T follicular helper cell (primary cell): Measurements from ENCODE around the gene FOCAD.

Experiments used
- DNase-seq: peaks from one replicate; pipeline ENCODE4 v3.0.0-alpha.2; 2020; ENCODE audit warnings: low read depth

Gene FOCAD

GRCh38 chr9:20872340-20872977 is 188.4 kb downstream of the FOCAD start:
- no peak for DNase-seq

DNA sequence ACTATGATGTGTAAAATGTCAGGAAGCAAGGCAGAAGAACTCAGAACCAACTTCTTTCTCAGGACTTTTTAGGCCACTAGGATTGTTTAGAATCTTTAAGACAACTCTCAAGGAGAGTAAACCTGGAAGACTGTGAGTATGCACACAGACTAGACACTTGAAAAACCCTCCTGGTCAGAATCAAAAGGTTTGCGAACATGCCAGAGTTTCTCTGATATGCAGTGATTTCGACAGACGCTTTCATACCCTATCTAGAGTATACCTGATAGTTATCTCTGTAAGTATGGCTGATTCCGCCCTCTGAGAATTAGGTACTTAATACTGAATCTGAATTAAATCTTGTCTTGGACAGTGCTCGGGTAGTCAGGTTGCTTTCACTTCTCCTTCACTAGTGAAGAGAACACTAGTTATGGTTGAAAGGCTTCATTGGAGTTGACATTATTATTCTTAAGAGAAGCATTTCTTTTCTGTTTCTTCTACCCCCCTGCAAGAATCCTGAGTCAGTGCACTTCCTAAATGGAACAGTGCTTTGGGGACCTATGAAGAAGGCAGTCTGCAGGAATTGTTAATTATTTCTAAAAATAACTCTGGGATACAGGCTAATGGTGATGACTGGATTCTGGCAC is 189.3 kb downstream of the FOCAD start:
- DNase-seq: no peak

DNA sequence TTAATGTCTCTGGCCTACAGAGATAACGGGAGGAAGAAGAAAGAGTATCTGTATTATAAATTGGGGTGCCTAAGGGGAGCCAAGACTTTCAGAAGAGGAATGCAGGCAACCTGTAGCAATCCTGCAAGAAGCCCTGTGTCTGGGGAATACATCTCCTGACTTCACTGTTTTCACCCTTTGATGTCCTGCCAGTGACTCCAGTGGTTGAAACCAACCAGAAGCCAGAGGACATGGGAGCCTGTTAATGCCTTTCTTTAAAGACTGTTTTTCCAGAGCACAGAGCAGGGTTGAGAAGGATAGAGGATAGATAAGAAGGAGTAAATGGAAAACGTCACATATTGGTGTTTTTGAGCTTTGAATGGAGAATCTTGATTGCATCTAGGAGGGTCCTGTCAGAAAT is 196.2 kb downstream of the FOCAD start:
- DNase-seq: no peak

- DNase-seq: no peak
Observed at GRCh38 chr9:20880675-20881074, 196.6 kb downstream of the FOCAD start.

- peak; percentile 46 for DNase-seq
Observed at GRCh38 chr9:20884985-20885593, 201.0 kb downstream of the FOCAD start.

- DNase-seq: no peak
Observed at GRCh38 chr9:20898885-20899554, 215.0 kb downstream of the FOCAD start.

GRCh38 chr9:20903212-20903611 is 219.2 kb downstream of the FOCAD start:
- DNase-seq: no peak

DNA sequence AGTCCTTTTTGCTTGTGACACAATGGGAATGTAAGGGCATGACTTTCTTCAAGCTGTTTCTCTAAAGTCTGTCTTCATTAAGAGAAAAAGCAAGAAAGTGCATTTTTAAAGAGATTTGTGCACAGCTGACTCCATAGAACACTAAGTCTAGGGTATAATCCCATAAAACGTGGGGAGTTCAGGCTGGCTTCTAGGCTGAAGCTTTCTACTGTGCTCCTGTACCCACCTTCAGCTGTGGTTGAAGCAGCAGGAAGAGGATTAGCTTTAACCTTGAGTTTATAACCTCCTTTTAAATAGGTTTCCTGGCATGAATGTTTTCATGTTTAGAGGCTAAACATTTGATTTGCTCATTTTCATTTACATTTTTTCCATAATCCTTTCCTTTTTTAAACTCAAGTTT is 220.9 kb downstream of the FOCAD start:
- DNase-seq: no peak

- no peak for DNase-seq
Observed at GRCh38 chr9:20906326-20906725, 222.3 kb downstream of the FOCAD start.

- DNase-seq: no peak
Observed at GRCh38 chr9:20908461-20908860, 224.4 kb downstream of the FOCAD start.

GRCh38 chr9:20914556-20914955 is 230.5 kb downstream of the FOCAD start:
- DNase-seq: no peak

GRCh38 chr9:20921362-20921761 is 237.3 kb downstream of the FOCAD start:
- DNase-seq: no peak

- no peak for DNase-seq
Observed at GRCh38 chr9:20925256-20926045, 241.4 kb downstream of the FOCAD start.

DNA sequence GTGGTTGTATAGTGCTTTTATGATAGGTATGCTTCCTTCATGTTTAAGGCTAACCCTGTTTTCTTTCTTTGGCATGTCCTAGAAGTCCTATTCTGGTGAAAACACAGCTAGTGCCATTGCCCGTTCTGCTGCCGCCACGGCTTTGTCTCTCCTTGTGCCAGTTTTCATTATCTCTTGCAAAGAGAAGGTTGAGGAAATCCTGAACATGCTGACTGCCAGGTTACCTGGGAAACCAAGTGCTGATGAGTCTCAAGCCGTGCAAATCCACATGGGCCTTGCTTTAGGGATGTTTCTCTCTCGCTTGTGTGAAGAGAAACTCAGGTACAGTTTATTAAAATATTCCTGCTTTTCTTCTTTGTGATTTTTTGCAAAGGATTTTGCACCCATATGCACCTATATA is 245.2 kb downstream of the FOCAD start:
- DNase-seq: no peak

- no peak for DNase-seq
Observed at GRCh38 chr9:20930836-20931235, 246.8 kb downstream of the FOCAD start.

GRCh38 chr9:20940447-20941173 is 256.6 kb downstream of the FOCAD start:
- no peak for DNase-seq

DNA sequence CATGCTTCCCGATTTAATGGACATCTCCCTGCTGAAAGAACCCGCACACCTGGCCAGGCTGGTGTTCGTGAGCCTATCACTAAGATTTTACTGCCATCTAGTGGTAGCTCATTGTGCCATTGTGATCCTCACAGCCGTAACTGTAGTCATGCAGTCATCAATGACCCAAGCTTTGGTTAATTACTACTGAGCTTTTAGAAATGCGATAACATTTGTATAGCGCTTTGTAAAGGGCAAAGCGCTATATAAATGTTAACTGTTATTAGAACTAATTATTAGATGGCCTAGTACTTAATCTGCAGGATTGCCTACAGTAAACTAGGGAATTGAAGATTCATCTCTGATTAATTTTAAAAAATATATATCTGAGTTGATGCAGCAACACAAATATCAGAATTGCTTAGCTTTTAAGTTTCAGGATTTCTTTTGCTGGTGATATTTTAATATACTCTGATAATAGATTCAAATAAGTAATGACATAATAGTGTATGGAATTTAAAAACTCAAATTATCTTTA is 257.2 kb downstream of the FOCAD start:
- DNase-seq: peak; percentile 24

- DNase-seq: no peak
Observed at GRCh38 chr9:20944507-20944906, 260.4 kb downstream of the FOCAD start.

- DNase-seq: no peak
Observed at GRCh38 chr9:20945269-20945668, 261.2 kb downstream of the FOCAD start.

DNA sequence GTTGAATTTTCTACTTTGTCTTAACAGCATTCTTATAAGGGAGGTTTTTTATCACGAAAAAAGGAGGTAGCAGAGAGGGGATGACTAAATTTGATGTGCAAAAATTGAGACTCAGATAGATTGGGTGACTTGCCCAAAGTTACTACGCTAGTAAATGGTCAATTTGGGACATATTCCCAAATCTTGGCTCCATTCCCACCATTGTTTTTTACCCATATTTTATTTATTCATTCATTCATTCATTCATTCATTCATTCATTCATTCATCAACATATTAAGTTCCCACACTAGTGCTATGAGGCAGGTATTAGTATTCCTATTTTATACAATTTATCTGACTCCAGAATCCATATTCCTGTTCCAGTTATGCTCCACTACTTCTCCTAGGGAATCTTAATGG is 261.8 kb downstream of the FOCAD start:
- DNase-seq: no peak

DNA sequence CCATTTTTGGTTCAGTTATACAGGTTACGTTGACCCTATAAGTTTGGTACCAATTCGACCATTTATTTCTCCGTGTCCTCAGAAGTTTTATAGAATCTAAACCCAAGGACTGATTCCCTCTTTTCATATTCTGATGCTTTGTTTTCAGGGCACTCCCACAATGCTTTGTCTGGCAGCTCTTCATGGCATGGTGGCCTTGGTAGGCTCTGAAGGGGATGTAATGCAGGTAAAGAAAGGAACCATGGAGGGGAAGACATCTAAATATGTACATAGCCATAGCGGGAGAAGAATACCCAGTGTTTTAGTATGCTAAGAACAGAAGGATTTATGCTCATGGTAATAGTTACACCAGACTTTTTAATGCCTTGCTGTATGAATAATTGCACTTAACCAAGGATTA is 264.6 kb downstream of the FOCAD start:
- DNase-seq: no peak
